GM10248 (cell line): ENCODE data around the gene ZNRF1.

Experiments
- CTCF ChIA-PET: fragments of 300-600 bp; sonication (Branson Sonifier 250); formaldehyde crosslinking; extraction: SDS; loops from one replicate; lab custom pipeline; 2021; ENCODE audit warnings: antibody characterized with exemption; lab: Yijun Ruan, JAX
- POLR2A ChIA-PET: fragments of 350-650 bp; sonication (Branson Sonifier 250); formaldehyde crosslinking; extraction: SDS; loops from one replicate; lab custom pipeline; 2020; ENCODE audit warnings: antibody characterized with exemption; lab: Yijun Ruan, JAX
- DNase-seq: peaks from one replicate; pipeline ENCODE4 v3.0.0; 2012; ENCODE audit errors: extremely low spot score
- CTCF ChIP-seq: IDR thresholded peaks from 2 replicates; pipeline ENCODE4 v1.5.1; 2012; ENCODE audit warnings: mild to moderate bottlenecking, low read depth; ENCODE audit errors: extremely low read depth, missing control alignments, control extremely low read depth

ZNRF1 gene

GRCh38 chr16:74998481-74999218, at the start of gene ZNRF1:
Gene ZNRF1 (plus strand): TSS chr16:74999024. CDS start chr16:74999672, 648 bp downstream.
- POLR2A ChIA-PET = interaction anchor here (1.0 kb wide), 1 partner anchor 113 kb away, joined by 3 read pairs; no protein-coding TSS in a partner anchor
- CTCF ChIA-PET = interaction anchor here (0.6 to 6.1 kb wide), 24 partner anchors 8 to 201 kb away, joined by 3 to 108 read pairs (median 5); partner anchors contain the start of genes LDHD and WDR59
- DNase-seq = peak; percentile 94
- TF ChIP-seq CTCF = peak; percentile 53

DNA sequence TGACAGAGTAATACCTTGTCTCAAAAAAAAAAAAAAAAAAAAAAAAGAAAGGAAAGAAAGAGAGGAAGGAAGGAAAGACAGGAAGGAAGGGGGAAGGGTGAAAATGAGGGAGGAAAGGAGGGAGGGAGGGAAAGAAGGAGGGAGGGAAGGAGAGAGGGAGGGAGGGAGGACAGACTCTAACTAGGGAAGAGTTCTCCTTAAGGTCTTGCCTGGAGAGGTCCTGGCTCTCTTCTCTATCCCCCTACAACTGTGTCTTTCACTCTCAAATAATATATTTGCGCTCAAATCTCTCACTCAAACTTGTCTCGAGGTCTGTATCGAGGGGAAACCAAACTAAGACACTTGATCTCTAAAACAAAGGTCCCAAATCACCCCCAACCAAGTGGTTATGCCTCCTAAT, 49.5 kb upstream of the ZNRF1 start:
- ChIA-PET CTCF (interaction anchor here (0.7 to 1.4 kb wide), 2 partner anchors 9 to 36 kb away, joined by 3 to 4 read pairs; partner anchors contain the start of gene WDR59), POLR2A (interaction anchor here (0.8 kb wide), 1 partner anchor 85 kb away, joined by 3 read pairs; no protein-coding TSS in a partner anchor)
- no peak for TF ChIP-seq CTCF
- no peak for DNase-seq

DNA sequence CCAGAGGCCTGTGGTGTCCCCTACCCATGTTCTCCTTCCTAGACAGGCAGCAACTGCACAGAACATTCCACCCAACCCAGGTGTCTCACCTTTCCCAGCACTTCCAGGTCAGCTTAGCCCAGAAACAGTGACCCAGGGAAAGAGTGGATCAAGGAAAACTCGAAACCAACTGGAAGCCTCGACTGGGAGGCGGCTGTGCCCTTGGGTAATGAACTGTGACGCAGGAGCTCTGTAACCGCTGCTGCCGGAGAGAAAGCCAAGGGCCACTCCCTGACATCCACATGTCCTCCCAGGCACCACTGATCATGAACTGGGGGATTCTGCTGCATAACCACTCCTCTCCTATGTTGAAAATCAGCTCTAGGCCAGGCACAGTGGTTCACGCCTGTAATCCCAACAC, 48.3 kb upstream of the ZNRF1 start:
- CTCF ChIA-PET = interaction anchor here (0.8 to 1.9 kb wide), 2 partner anchors 15 to 161 kb away, joined by 4 to 5 read pairs; no protein-coding TSS in a partner anchor
- TF ChIP-seq CTCF = no peak
- DNase-seq = no peak
- POLR2A ChIA-PET = no interaction called here

GRCh38 chr16:74951206-74951605, 47.6 kb upstream of the ZNRF1 start:
- POLR2A ChIA-PET = no interaction called here

GRCh38 chr16:74951681-74952080, 47.1 kb upstream of the ZNRF1 start:
- no peak for TF ChIP-seq CTCF
- no peak for DNase-seq
- ChIA-PET CTCF (interaction anchor here (1.0 to 2.0 kb wide), 3 partner anchors 10 to 89 kb away, joined by 4 to 5 read pairs (median 4); no protein-coding TSS in a partner anchor), POLR2A (no interaction called here)

More at GRCh38 chr16:74951206-74951605, 47.6 kb upstream of the ZNRF1 start:
- CTCF ChIA-PET = interaction anchor here (1.0 to 1.9 kb wide), 2 partner anchors 15 to 88 kb away, joined by 4 to 5 read pairs; no protein-coding TSS in a partner anchor
- no peak for TF ChIP-seq CTCF
- no peak for DNase-seq

DNA sequence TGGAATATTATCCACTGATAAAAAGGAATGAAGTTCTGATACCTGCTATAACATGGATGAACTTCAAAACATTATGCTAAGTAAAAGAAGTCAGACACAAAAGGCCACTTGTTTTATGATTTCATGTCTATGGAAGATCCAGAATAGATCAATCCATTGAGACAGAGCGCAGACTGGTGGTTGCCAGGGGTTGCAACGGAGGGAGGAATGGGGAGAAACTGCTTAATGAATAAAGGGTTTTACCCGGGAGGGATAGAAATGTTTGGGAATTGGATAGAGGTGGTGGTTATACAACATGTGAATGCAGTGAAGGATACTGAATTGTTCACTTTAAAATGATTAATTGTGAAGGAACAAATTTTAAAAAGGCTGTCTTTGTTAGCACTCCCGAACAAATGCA, 44.1 kb upstream of the ZNRF1 start:
- ChIA-PET POLR2A (no interaction called here), CTCF (no interaction called here)
- DNase-seq = no peak

More for the DNA sequence above, 44.1 kb upstream of the ZNRF1 start:
- no peak for TF ChIP-seq CTCF
